D721Med (cell line): ENCODE measurements around the gene UBE3B.

ENCODE experiments used
- DNase-seq: peaks from one replicate; pipeline ENCODE4 v3.0.0; 2011; ENCODE audit warnings: low spot score; ENCODE audit not compliant: insufficient read length
- FAIRE-seq: peaks from 2 replicates; lab custom pipeline; 2011; peaks lifted over from hg19 to GRCh38; lab: Jason Lieb, UNC
- CTCF ChIP-seq: IDR thresholded peaks from 2 replicates; pipeline ENCODE4 v1.5.1; 2012; ENCODE audit warnings: mild to moderate bottlenecking, control low read depth; ENCODE audit not compliant: insufficient read depth; ENCODE audit errors: missing control alignments

Gene UBE3B

GRCh38 chr12:109489016-109489954 is 11.9 kb downstream of the UBE3B start:
- no peak for FAIRE-seq
- no peak for DNase-seq
- TF ChIP-seq CTCF: no peak

GRCh38 chr12:109489955-109490565 is 12.6 kb downstream of the UBE3B start:
- DNase-seq (no peak), FAIRE-seq (no peak)
- TF ChIP-seq CTCF: no peak

- no peak for DNase-seq
- TF ChIP-seq CTCF: no peak
- no peak for FAIRE-seq
Observed at GRCh38 chr12:109491671-109492070, 14.2 kb downstream of the UBE3B start.

- TF ChIP-seq CTCF: no peak
- DNase-seq (no peak), FAIRE-seq (no peak)
Observed at GRCh38 chr12:109492371-109492770, 14.9 kb downstream of the UBE3B start.

GRCh38 chr12:109493090-109493489 is 15.7 kb downstream of the UBE3B start:
- TF ChIP-seq CTCF: no peak
- DNase-seq: no peak
- no peak for FAIRE-seq

- TF ChIP-seq CTCF: no peak
- no peak for FAIRE-seq
- no peak for DNase-seq
Observed at GRCh38 chr12:109493938-109494337, 16.5 kb downstream of the UBE3B start.

GRCh38 chr12:109494348-109494881 is 17.0 kb downstream of the UBE3B start:
- no peak for TF ChIP-seq CTCF
- FAIRE-seq (no peak), DNase-seq (no peak)
